K562 (cell line): ENCODE measurements around the gene SNRPD2. TPM values are rescaled to one million over a fixed set of nuclear protein-coding genes. Genes with fewer than 3 reads are reported as not detected.

Source experiments
- HCFC1 ChIP-seq: IDR thresholded peaks from 2 replicates; pipeline ENCODE4 v1.6.1; 2012; ENCODE audit warnings: low read depth, low read length, improper control_type of control experiment
- NBN ChIP-seq: fragments of 450-650 bp; IDR thresholded peaks from 2 replicates; pipeline ENCODE4 v1.6.1; 2016; ENCODE audit warnings: low read depth, mild to moderate bottlenecking
- NCOA2 ChIP-seq, 2 experiments: fragments of 450-650 bp; IDR thresholded peaks; 2 replicates each; pipeline ENCODE4 v1.6.1; 2018; ENCODE audit warnings: mild to moderate bottlenecking in 2 of 2, moderate library complexity in 1 of 2; ENCODE audit not compliant: partially characterized antibody in 2 of 2
- NFYB ChIP-seq: IDR thresholded peaks from 2 replicates; pipeline ENCODE4 v1.6.1; 2011; ENCODE audit warnings: mild to moderate bottlenecking, moderate library complexity; ENCODE audit not compliant: insufficient read length; ENCODE audit errors: extremely low read depth
- OTX1 ChIP-seq: fragments of 450-650 bp; formaldehyde crosslinking; IDR thresholded peaks from 2 replicates; pipeline ENCODE4 v1.4.0; 2022; ENCODE audit warnings: mild to moderate bottlenecking
- RBM25 ChIP-seq: fragments of 200-400 bp; formaldehyde crosslinking; IDR thresholded peaks from 2 replicates; pipeline ENCODE4 v1.6.1; 2018; ENCODE audit warnings: low read length, low read depth, moderate library complexity; ENCODE audit not compliant: severe bottlenecking
- RUNX1 ChIP-seq: sonication (generic); IDR thresholded peaks from 2 replicates; pipeline ENCODE4 v1.6.1; 2016; ENCODE audit warnings: antibody characterized with exemption, low read depth
- SETDB1 ChIP-seq: IDR thresholded peaks from one replicate; pipeline ENCODE4 v1.6.1; 2012; ENCODE audit warnings: low read length, control low read depth, inconsistent platforms
- SIN3A ChIP-seq, 2 experiments: fragments of 150-350 bp in 1 of 2; IDR thresholded peaks; 2 replicates each; pipeline ENCODE4 v1.6.1; 2011 to 2016; ENCODE audit warnings: borderline replicate concordance in 2 of 2, low read depth in 2 of 2, low read length in 2 of 2, mild to moderate bottlenecking in 2 of 2, moderate library complexity in 2 of 2; ENCODE audit not compliant: control insufficient read depth in 1 of 2
- SRF ChIP-seq, 2 experiments: fragments of 250-450, 450-650 bp in 1 of 2; sonication (Bioruptor Pico) in 1 of 2; sonication (generic) in 1 of 2; formaldehyde crosslinking; IDR thresholded peaks; 2 replicates each; pipeline versions ENCODE4 v1.5.0 to v1.5.1; 2020 to 2022; ENCODE audit warnings: mild to moderate bottlenecking in 1 of 2, missing genetic modification reagents in 1 of 2
- SRSF3 ChIP-seq: fragments of 200-400 bp; formaldehyde crosslinking; IDR thresholded peaks from 2 replicates; pipeline ENCODE4 v1.6.1; 2016; ENCODE audit warnings: mild to moderate bottlenecking, low read length, moderate library complexity; ENCODE audit not compliant: insufficient read depth
- TAF9B ChIP-seq: fragments of 450-650 bp; IDR thresholded peaks from 2 replicates; pipeline ENCODE4 v1.6.1; 2018; ENCODE audit warnings: mild to moderate bottlenecking; ENCODE audit not compliant: partially characterized antibody
- ZNF146 ChIP-seq: IDR thresholded peaks from one replicate; pipeline ENCODE4 v1.6.1; 2018; ENCODE audit warnings: missing compliant biosample characterization; ENCODE audit not compliant: unreplicated experiment
- ZNF316 ChIP-seq: fragments of 450-650 bp; IDR thresholded peaks from 2 replicates; pipeline ENCODE4 v1.6.1; 2016
- ZNF41 ChIP-seq: fragments of 250-450 bp; sonication (Bioruptor Pico); conservative IDR thresholded peaks from 2 replicates; pipeline ENCODE4 v1.4.0; 2020; ENCODE audit warnings: mild to moderate bottlenecking
- ZNF586 ChIP-seq: fragments of 450-650 bp; formaldehyde crosslinking; conservative IDR thresholded peaks from 2 replicates; pipeline ENCODE4 v1.4.0; 2020; ENCODE audit warnings: mild to moderate bottlenecking, moderate library complexity
- ZNF696 ChIP-seq: fragments of 250-450 bp; sonication (Bioruptor Pico); conservative IDR thresholded peaks from 2 replicates; pipeline ENCODE4 v1.4.0; 2020; ENCODE audit warnings: mild to moderate bottlenecking, moderate library complexity
- ZNF780A ChIP-seq: fragments of 250-450 bp; sonication (Bioruptor Pico); IDR thresholded peaks from 2 replicates; pipeline ENCODE4 v1.5.0; 2021; ENCODE audit warnings: mild to moderate bottlenecking
- polyA plus RNA-seq, 8 experiments: library from polyadenylated mRNA; depleted of rRNA in 4 of 8; stranded (reverse) in 5 of 8; unstranded in 3 of 8; fragments of >200 nt; fragmentation: Nextera tagmentation in 2 of 8; fragmentation: Illumina TruSeq in 1 of 8; extraction: Ambion mirVana in 2 of 8; extraction: Trizol in 1 of 8; gene quantifications; 2 replicates each; pipeline versions ENCODE4 v1.2.1 to v1.2.3, GENCODE V29; 2011 to 2014; ENCODE audit warnings: inconsistent platforms in 1 of 8, missing spikeins in 1 of 8
- total RNA-seq, 7 experiments: library from RNA; depleted of rRNA in 6 of 7; stranded (reverse); fragments of >200 nt in 6 of 7; fragmentation: Illumina TruSeq in 2 of 7; extraction: Trizol in 2 of 7; gene quantifications; 2 replicates each; pipeline versions ENCODE4 v1.2.1 to v1.2.3, GENCODE V29; 2011 to 2021; ENCODE audit warnings: low replicate concordance in 1 of 7
- TF ChIP-seq, protein P1 (sequence below): sonication (generic); formaldehyde crosslinking; IDR thresholded peaks from 2 replicates; pipeline ENCODE4 v1.4.0; 2020; ENCODE audit warnings: mild to moderate bottlenecking, missing genetic modification reagents
- TF ChIP-seq, protein P2 (sequence below): sonication (generic); formaldehyde crosslinking; IDR thresholded peaks from 2 replicates; pipeline ENCODE4 v1.8.0; 2022; ENCODE audit warnings: missing genetic modification reagents, mild to moderate bottlenecking, borderline replicate concordance
- TF ChIP-seq, protein P3 (sequence below): fragments of 450-650 bp; formaldehyde crosslinking; conservative IDR thresholded peaks from 2 replicates; pipeline ENCODE4 v1.4.0; 2022; ENCODE audit warnings: mild to moderate bottlenecking, missing genetic modification characterization
- TF ChIP-seq, protein P4 (sequence below): fragments of 250-450 bp; sonication (Bioruptor Pico); IDR thresholded peaks from 2 replicates; pipeline ENCODE4 v1.9.0; 2021; ENCODE audit warnings: mild to moderate bottlenecking

SNRPD2 gene
- total and polyA plus RNA-seq, 9 of the 15 experiments (the other 6 are each of a cell fraction or from before 2014, with no cell fraction given) = 728 to 4,411 (median 1,029) TPM

DNA sequence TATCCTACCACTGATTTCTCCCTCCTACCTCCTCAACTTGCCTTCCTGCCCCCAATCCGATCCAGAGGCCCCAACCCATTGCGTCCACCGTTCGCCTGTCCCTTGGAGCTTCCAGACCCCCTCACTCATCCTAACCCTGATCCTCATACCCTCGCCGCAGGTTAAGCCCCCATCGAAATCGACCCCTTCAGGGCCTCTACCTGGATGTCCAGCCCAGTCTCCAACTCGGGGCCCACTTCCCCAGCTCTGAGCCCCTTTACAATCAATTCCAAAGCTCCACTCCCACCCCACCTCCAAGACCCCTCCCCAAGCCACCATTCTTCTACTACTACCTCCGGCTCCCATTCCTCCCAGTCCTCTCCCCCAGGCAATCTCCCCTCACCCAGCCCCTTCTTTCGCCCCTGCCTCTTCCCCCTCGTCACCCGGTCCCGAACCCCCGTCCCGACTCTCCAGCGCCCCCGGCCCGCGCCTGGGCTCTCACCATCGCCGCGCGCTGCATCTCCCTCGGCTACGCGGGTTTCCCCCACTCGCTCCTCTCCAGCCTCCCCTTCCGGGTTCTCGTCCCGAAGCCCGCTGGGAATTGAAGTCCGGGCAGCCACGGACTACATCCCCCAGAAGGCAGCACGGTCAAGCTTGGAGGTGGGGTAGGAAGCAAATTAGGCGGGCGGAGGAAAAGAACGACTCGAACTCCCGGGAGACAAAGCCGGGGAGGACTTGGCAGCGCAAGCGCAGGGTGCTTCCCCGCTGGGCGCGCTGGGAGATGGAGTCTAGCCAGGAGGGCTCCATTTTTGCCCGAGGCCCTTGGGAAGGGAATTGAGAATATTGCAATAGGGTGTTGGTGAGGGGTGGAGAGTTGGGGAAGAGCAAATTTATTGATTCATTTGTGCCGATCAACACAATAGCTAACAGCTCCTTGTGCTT is 38.9 kb upstream of the SNRPD2 start, which contains the start of gene FBXO46 (continued):
- TF ChIP-seq, protein P1, sequence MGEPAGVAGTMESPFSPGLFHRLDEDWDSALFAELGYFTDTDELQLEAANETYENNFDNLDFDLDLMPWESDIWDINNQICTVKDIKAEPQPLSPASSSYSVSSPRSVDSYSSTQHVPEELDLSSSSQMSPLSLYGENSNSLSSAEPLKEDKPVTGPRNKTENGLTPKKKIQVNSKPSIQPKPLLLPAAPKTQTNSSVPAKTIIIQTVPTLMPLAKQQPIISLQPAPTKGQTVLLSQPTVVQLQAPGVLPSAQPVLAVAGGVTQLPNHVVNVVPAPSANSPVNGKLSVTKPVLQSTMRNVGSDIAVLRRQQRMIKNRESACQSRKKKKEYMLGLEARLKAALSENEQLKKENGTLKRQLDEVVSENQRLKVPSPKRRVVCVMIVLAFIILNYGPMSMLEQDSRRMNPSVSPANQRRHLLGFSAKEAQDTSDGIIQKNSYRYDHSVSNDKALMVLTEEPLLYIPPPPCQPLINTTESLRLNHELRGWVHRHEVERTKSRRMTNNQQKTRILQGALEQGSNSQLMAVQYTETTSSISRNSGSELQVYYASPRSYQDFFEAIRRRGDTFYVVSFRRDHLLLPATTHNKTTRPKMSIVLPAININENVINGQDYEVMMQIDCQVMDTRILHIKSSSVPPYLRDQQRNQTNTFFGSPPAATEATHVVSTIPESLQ = no peak
- no peak for TF ChIP-seq TAF9B
- TF ChIP-seq NCOA2 (IDR thresholded peaks at IDR 0.05; ENCODE audit: partially characterized antibody in 2 of 2) = no peak
- TF ChIP-seq, protein P2, sequence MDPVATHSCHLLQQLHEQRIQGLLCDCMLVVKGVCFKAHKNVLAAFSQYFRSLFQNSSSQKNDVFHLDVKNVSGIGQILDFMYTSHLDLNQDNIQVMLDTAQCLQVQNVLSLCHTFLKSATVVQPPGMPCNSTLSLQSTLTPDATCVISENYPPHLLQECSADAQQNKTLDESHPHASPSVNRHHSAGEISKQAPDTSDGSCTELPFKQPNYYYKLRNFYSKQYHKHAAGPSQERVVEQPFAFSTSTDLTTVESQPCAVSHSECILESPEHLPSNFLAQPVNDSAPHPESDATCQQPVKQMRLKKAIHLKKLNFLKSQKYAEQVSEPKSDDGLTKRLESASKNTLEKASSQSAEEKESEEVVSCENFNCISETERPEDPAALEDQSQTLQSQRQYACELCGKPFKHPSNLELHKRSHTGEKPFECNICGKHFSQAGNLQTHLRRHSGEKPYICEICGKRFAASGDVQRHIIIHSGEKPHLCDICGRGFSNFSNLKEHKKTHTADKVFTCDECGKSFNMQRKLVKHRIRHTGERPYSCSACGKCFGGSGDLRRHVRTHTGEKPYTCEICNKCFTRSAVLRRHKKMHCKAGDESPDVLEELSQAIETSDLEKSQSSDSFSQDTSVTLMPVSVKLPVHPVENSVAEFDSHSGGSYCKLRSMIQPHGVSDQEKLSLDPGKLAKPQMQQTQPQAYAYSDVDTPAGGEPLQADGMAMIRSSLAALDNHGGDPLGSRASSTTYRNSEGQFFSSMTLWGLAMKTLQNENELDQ (CRISPR knock-in tag) = no peak
- TF ChIP-seq ZNF586 = no peak
- TF ChIP-seq SETDB1 = no peak
- peak in 1 of 2 experiments; percentile 82; a peak in 2 of 4 replicates for TF ChIP-seq SRF (CRISPR knock-in tag; IDR thresholded peaks at IDR 0.05)
- no peak; the same call in 1 of the 2 replicates for TF ChIP-seq ZNF316
- TF ChIP-seq RBM25 = no peak
- no peak for TF ChIP-seq OTX1 (CRISPR knock-in tag)
- TF ChIP-seq SRSF3 = no peak
- no peak for TF ChIP-seq NBN
- TF ChIP-seq RUNX1 = no peak
- peak; percentile 39 to 50; a peak in 1 of 4 replicates for TF ChIP-seq SIN3A (IDR thresholded peaks at IDR 0.05; ENCODE audit: borderline replicate concordance in 2 of 2, control insufficient read depth in 1 of 2, low read depth in 2 of 2, low read length in 2 of 2)
- no peak for TF ChIP-seq ZNF696
- TF ChIP-seq, protein P3, sequence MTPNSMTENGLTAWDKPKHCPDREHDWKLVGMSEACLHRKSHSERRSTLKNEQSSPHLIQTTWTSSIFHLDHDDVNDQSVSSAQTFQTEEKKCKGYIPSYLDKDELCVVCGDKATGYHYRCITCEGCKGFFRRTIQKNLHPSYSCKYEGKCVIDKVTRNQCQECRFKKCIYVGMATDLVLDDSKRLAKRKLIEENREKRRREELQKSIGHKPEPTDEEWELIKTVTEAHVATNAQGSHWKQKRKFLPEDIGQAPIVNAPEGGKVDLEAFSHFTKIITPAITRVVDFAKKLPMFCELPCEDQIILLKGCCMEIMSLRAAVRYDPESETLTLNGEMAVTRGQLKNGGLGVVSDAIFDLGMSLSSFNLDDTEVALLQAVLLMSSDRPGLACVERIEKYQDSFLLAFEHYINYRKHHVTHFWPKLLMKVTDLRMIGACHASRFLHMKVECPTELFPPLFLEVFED (CRISPR knock-in tag) = 0 out of 2 replicates have a peak, but pooled peaks have one; percentile 4
- TF ChIP-seq, protein P4, sequence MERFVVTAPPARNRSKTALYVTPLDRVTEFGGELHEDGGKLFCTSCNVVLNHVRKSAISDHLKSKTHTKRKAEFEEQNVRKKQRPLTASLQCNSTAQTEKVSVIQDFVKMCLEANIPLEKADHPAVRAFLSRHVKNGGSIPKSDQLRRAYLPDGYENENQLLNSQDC (CRISPR knock-in tag) = no peak
- peak; percentile 98 for TF ChIP-seq HCFC1
- no peak for TF ChIP-seq ZNF41 (CRISPR knock-in tag)
- TF ChIP-seq NFYB = no peak
- TF ChIP-seq ZNF146 (CRISPR knock-in tag) = no peak
- TF ChIP-seq ZNF780A (CRISPR knock-in tag) = no peak
